A549 (cell line): ENCODE data around the gene POMGNT2. TPM values are rescaled to one million over a fixed set of nuclear protein-coding genes. Genes with fewer than 3 reads are reported as not detected.

Experiments used
- polyA plus RNA-seq, 4 experiments: library from polyadenylated mRNA; depleted of rRNA in 3 of 4; stranded (reverse); fragments of >200 nt; fragmentation: RNase III in 1 of 4; extraction: RNeasy Plus Mini Kit Qiagen cat#74134 plus additional on column Dnase treatment in 1 of 4; gene quantifications; 2 replicates in 3 of 4; 3 replicates in 1 of 4; pipeline ENCODE4 v1.2.3, GENCODE V29; 2011 to 2017

POMGNT2 gene
- polyA plus RNA-seq, 2 of the 4 experiments (the other 2 are of a cell fraction) = 7.9 to 9.6 TPM

Other genes with a start within 250 kb of the POMGNT2 start
- not detected in 2 replicates for gene CYP8B1, start 230.2 kb downstream of the POMGNT2 start, polyA plus RNA-seq (2011; rRNA removed)
- not detected in 3 replicates for gene CYP8B1, start 230.2 kb downstream of the POMGNT2 start, polyA plus RNA-seq (2017; fragmentation: RNase III; extraction: RNeasy Plus Mini Kit Qiagen cat#74134 plus additional on column Dnase treatment)
- gene ZNF662, start 199.9 kb downstream of the POMGNT2 start, polyA plus RNA-seq (2011; rRNA removed) = not detected in 2 replicates
- gene ZNF662, start 199.9 kb downstream of the POMGNT2 start, polyA plus RNA-seq (2017; fragmentation: RNase III; extraction: RNeasy Plus Mini Kit Qiagen cat#74134 plus additional on column Dnase treatment) = not detected in 3 replicates
- not detected in 2 replicates for gene GASK1A, start 126.8 kb downstream of the POMGNT2 start, polyA plus RNA-seq (2011; rRNA removed)
- gene GASK1A, start 126.8 kb downstream of the POMGNT2 start, polyA plus RNA-seq (2017; fragmentation: RNase III; extraction: RNeasy Plus Mini Kit Qiagen cat#74134 plus additional on column Dnase treatment) = not detected in 3 replicates
- gene SNRK, start 180.5 kb upstream of the POMGNT2 start, polyA plus RNA-seq (2011; rRNA removed) = 6.4 and 7.2 TPM in 2 replicates
- 3.3 to 3.6 TPM (median 3.5 TPM) in 3 replicates for gene SNRK, start 180.5 kb upstream of the POMGNT2 start, polyA plus RNA-seq (2017; fragmentation: RNase III; extraction: RNeasy Plus Mini Kit Qiagen cat#74134 plus additional on column Dnase treatment)